22Rv1 (cell line): Measurements from ENCODE around the gene VHLL.

ENCODE experiments used
- H3K27ac ChIP-seq: fragments of 450-650 bp; 2 replicates; pipeline ENCODE4 v1.5.1; 2017
- ZFX ChIP-seq: fragments of 450-650 bp; IDR thresholded peaks from 2 replicates; pipeline ENCODE4 v1.6.1; 2017; ENCODE audit warnings: antibody characterized with exemption, borderline replicate concordance
- TF ChIP-seq, protein P1 (sequence below): fragments of 450-650 bp; IDR thresholded peaks from 2 replicates; pipeline ENCODE4 v1.5.1; 2017; ENCODE audit warnings: mild to moderate bottlenecking

VHLL gene

DNA sequence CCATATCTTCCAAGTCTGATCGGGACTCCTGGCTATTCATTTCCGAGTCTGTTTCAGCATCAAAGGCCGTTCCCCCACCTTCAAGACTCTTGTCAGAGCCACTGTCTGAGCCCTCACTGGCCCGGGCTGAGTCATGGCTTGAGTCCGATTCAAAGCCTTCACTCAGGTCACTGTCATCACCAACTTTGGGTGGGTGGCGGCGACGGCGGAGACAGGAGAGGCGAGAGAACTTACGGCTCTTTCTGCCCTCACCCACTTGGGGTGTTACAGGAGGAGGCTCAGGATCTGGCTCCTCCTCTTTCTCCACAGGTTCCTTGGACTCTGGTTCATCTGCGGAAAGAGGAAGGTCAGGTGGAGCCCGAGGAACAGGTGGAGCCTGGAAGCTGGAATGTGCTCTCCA, 33.1 kb downstream of the VHLL start:
- H3K27ac ChIP-seq = no peak overlapping the region
- TF ChIP-seq, protein P1, sequence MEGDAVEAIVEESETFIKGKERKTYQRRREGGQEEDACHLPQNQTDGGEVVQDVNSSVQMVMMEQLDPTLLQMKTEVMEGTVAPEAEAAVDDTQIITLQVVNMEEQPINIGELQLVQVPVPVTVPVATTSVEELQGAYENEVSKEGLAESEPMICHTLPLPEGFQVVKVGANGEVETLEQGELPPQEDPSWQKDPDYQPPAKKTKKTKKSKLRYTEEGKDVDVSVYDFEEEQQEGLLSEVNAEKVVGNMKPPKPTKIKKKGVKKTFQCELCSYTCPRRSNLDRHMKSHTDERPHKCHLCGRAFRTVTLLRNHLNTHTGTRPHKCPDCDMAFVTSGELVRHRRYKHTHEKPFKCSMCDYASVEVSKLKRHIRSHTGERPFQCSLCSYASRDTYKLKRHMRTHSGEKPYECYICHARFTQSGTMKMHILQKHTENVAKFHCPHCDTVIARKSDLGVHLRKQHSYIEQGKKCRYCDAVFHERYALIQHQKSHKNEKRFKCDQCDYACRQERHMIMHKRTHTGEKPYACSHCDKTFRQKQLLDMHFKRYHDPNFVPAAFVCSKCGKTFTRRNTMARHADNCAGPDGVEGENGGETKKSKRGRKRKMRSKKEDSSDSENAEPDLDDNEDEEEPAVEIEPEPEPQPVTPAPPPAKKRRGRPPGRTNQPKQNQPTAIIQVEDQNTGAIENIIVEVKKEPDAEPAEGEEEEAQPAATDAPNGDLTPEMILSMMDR = no peak
- no peak for TF ChIP-seq ZFX

DNA sequence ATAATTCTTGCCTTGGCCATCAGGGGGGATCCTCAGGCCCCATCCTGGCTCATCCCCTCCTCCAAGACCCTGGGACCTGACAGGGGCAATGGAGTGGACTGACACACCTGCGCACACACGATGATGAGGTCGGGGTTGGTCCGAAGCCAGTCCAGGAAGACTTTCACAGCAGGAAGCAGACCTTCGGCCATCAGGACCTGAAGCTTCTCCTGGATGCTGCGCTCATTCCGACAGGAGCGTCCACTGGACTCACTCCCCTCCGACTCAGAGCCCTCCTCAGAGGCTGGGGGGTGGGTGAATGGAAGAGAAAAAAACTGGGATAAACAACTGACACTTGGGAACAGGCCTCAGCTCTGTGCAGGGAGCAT, 35.8 kb downstream of the VHLL start:
- H3K27ac ChIP-seq = no peak overlapping the region
- TF ChIP-seq, protein P1 = no peak
- TF ChIP-seq ZFX = no peak

DNA sequence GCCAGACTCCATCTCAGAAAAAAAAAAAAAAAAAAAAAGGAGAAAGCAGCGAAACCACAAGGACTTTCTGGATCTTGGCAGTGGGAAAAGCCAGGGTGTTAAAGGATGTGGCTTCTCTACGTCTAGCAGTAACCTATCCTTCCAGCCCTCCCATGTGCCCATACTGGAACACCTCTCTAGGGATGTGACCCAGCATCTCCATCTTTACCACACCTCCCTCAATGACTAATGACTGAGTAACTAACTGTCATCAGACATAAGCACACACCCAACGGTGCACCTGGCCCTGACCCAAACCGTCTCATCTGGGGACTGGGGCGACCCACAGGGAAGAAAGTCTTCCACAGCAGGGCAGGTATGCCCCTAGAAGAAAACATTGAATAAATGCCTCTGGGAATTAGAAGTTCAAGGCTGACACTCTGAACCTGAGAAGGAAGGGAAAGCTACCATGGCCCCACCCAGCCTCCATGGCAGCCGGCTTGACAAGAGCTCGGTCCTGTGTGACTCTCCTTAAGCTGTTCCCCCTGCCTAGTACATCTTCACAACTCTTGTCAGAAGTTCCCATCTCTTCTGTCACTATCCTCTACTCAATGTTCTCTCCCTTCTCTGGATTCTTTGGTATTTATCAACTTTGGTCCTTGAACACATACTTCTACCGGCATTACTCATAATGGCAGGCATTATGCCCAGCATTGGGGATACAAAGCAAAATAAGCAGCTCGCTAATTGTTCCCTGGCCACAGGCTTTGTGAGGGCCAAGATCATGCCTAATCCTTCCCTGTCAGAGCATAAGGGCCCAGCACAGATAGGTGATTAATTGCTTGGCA, 36.4 kb downstream of the VHLL start:
- no peak overlapping the region for H3K27ac ChIP-seq
- no peak for TF ChIP-seq ZFX
- TF ChIP-seq, protein P1 = no peak

DNA sequence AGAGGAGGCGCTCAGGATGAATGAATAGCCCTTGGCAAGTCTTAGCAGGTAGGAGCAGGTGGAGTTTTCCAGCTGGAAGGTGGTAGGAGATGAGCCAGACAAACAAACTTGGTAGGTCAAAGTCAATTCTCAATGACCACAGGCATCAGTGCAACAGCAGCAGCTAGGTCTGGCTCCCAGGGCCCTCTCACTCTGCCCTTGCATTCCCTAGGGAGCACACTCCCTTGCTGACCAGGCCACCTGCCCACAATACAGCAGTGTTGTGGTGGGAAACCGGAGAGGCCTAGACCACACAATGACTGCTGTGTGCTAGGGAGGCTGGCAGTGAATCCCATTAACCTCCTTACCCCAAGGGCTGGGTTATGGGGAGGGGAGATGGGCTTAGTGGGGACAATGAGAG, 38.2 kb downstream of the VHLL start:
- no peak overlapping the region for H3K27ac ChIP-seq

DNA sequence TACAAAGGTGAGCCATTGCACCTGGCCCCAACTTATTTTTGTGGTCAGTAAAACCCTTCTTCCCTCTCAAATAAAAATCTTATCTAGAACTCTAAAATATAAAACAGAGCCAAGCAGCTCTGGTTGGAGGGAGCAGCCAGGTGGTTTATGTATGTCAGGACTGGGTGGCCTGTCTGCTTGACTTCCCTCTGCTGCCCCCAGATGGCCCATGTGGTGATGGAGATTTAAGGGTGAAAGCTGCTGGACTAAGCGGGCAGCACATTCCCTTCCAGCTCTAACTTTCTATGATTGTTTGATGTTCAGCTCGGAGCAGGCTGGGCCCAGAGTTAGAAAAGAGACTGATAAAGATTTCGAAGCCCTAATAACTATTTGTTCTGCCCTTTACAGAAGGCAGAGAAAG, 39.3 kb downstream of the VHLL start:
- H3K27ac ChIP-seq = no peak overlapping the region
- TF ChIP-seq ZFX = no peak
- TF ChIP-seq, protein P1 = peak; percentile 20; the same call in 1 of the 2 replicates

More for the DNA sequence above, 38.2 kb downstream of the VHLL start:
- TF ChIP-seq ZFX = no peak
- TF ChIP-seq, protein P1 = no peak

DNA sequence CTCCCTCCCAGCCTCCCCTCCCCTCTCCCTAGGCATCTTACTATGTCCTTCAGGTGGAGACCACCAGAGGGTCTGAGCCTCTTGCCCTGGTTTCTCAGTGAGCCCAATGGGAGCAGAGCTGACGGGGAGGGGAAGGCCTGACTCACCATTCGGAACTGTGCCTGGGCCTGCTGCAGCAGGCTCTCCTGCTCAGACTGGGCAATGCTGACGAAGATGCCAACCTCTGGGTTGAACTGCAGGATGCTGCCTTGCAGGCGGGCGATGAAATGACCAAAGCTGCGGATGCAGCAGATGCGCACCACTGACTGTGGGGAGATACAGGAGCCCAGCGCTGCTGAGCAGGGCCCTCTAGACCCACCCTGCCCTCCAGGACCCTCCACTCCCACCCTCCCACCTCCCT, 40.2 kb downstream of the VHLL start:
- TF ChIP-seq ZFX = no peak
- TF ChIP-seq, protein P1 = no peak
- no peak overlapping the region for H3K27ac ChIP-seq

DNA sequence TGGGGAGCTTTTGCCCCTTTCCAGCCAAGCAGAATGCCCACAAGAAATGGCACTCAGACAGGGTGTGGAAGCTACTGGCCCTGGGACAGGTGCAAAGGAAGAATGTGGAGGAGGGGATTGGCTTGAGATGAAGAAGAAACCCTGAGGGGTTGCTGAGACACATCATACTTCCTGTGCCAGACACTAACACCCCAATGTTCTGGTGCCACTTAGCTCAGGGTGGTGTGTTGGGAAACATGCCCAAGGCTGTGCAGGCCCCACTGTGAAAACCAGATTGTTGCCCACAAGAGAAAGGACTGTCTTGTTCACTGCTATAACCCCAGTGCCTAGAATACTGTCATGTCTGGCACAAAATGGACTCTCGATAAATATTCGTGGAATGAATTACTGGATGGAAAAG, 41.4 kb downstream of the VHLL start:
- H3K27ac ChIP-seq = no peak overlapping the region

More for the DNA sequence above, 41.4 kb downstream of the VHLL start:
- TF ChIP-seq, protein P1 = no peak
- TF ChIP-seq ZFX = no peak
